COLO668 (cell line): ENCODE measurements around the gene CFAP54.
"Not testable (repeated sequence)": the region's sequence is repeated elsewhere in the genome, so short reads cannot be mapped to it uniquely, and the experiment has no call there.

ENCODE experiments used
- DNase-seq: peaks from one replicate; lab custom pipeline; 2025; ENCODE audit not compliant: unreplicated experiment; lab: John Stamatoyannopoulos, UW

Gene CFAP54, protein sequence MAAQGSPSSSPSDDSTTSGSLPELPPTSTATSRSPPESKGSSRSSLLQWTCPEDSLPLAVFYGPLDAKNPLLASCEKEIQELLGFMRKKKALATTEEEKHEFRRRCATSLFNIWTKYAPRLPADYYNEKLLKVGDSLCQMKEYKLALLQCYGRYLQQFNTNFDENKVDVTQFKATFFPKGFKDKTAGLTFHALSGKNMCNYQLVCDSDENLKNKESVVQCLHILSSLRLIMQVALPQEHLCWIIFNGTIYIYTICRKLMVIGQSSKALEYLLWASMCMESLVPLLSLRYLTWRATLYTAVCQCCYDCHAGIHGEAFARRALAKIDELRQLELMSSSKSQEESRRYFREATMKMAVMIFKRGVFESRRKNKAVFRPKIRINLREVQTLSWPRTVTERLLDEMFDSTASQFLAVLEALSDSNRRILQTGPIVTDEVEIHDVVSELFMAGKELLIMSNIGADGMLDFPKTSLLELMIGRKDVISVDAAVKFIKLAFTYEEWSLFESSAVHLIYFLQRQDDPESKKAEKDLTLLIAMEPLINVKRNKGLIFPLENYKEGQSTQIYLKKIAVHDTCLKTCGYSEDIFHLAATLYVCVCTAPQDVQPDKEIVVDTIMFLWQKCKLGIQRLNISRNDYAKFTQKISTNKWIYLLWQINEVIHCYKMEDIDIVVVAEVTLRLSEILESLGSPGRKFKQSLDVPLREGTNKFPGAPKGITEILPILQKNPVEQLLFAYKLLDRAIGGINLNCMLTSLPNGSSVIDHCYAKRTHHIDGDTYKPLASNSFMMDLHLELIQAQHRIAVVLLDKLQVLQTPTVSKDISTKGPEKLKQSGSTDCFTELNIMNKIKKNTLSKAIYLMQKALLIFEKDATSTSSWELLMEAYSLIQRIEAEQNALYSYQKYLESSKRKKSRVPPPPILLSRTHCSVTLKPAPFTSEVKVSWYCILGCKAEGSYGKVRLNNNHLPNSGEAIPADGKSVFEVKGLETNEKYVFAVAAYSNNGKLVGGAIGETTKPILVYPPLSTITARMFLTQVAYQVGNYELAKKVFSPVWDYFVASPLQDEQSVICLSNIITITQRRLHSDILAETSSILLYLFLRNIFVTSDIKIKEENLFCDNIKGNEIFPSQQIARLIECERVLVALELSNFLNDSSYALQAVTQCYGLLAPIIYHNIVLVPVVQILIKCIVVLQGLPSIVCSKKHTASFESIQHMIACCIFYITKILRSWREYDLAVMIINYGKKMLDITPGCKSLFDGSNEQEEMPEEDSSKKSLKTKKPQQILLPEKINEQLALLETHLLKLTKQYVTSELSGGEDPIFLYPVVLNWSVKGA (N-terminal part only)

DNA sequence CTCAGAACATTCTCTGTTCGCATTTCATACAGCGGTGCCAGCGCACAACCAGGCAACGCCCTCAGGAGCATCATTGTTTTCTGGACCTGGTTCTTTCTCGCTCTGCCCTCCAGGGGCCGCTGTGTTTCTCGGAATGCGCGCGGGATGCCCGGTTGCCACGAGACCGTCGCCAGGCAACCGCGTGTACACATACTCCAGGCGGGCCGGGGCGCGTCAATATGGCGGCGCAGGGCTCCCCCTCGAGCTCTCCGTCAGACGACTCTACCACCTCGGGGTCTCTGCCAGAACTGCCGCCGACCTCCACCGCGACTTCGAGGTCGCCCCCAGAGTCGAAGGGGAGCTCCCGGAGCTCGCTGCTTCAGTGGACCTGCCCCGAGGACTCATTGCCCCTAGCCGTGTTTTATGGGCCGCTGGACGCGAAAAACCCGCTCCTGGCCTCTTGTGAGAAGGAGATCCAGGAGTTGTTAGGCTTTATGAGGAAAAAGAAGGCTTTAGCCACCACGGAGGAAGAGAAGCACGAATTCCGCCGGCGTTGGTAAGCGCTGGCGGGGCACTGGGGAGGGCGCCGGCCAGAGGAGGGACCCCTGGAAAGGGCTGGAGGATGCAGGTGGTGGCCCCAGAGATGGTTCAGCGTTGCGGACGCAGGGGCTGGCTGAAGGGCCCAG lies at the start of gene CFAP54:
Gene CFAP54 (plus strand): TSS at position 186 of the 665 bp plus-strand sequence. CDS start 33 bp downstream, at position 219.
- DNase-seq = peak; percentile 99

DNA sequence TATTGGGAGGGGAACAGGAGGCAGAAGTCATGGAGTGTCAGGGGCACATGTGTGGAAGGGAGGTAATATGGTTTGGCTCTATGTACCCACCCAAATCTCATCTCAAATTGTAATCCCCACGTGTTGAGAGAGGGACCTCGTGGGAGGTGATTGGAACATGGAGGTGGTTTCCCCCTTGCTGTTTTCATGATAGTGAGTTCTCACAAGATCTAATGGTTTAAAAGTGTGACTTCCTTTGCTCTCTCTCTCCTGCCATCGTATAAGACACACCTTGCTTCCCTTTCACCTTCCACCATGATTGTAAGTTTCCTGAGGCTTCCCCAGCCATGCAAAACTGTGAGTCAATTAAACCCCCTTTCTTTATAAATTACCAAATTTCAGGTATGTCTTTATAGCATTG lies 47.6 kb upstream of the CFAP54 start:
- DNase-seq = no peak

- no peak for DNase-seq
Observed at GRCh38 chr12:96442906-96443305, 46.5 kb upstream of the CFAP54 start.

DNA sequence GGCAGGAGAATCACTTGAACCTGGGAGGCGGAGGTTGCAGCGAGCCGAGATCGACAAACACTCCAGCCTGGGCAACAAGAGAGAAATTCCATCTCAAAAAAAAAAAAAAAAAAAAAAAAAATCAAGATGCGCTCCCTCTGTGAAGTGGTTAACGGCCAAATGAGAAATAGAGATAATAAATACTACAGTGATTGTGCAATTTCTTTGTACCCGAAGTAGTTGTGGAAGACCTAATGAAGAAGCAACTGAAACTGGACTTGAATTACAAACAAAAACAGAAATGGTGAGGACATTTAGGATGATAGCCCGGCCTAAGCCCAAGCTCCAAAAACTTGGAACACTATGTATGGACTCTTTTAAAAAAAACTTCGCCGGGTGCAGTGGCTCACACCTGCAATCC lies 45.0 kb upstream of the CFAP54 start:
- DNase-seq = no peak

- no peak for DNase-seq
Observed at GRCh38 chr12:96445691-96446583, 43.4 kb upstream of the CFAP54 start.

GRCh38 chr12:96447256-96447655 lies 42.1 kb upstream of the CFAP54 start:
- DNase-seq = no peak

DNA sequence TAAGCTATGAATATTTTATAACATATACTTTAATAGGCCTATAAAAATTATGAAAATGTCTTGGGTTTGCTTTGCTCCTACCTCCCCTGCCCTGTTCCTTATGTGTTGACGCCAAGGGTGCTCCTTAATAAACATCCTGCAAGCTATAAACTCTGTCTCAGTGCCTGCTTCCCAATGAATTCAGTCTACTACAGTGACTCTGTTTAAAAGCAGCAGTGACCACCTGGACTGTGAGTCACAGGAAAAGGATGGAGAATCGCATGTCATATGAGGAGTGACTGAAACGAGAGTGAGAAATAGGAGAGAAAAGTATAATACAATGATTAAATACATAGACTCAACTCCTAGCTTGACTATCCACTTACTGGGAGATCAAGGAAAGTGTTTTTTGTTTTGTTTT lies 41.1 kb upstream of the CFAP54 start:
- no peak for DNase-seq

- DNase-seq = no peak
Observed at GRCh38 chr12:96452261-96452922, 37.0 kb upstream of the CFAP54 start.

- DNase-seq = no peak
Observed at GRCh38 chr12:96454396-96454795, 35.0 kb upstream of the CFAP54 start.

DNA sequence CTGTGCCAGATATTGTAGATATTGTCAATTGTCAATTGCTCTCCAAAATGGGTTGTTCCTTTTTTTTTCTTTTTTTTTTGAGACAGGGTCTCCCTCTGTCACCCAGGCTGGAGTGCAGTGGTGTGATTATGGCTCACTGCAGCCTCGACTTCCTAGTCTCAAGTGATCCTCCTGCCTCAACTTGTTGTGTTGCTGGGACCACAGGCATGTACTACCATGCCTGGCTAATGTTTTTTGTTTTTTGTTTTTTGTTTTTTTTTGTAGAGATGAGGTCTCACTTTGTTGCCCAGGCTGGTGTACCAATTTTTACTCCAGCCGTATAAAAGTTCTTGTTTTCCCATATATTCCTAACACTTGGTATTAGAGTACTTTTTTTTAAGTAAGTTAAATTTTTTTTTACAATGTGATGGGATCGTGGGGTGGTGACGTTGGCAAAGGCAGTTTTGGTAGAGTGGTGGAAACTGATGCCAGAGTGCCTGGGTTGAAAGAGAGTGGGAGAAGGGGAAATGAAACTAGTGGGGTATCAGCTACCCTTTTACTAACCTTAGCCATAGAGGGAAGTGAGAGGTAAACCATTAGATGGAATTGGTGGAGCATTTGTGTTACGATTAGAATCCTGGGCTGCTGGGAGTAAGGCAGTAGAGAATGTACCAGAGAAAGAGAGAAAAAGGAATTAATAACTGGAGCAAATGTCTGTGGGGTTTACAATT lies 33.0 kb upstream of the CFAP54 start:
- DNase-seq = no peak

- peak; percentile 16 for DNase-seq
Observed at GRCh38 chr12:96457191-96457930, 32.0 kb upstream of the CFAP54 start.

GRCh38 chr12:96459281-96459680 lies 30.1 kb upstream of the CFAP54 start:
- not testable (repeated sequence) for DNase-seq

DNA sequence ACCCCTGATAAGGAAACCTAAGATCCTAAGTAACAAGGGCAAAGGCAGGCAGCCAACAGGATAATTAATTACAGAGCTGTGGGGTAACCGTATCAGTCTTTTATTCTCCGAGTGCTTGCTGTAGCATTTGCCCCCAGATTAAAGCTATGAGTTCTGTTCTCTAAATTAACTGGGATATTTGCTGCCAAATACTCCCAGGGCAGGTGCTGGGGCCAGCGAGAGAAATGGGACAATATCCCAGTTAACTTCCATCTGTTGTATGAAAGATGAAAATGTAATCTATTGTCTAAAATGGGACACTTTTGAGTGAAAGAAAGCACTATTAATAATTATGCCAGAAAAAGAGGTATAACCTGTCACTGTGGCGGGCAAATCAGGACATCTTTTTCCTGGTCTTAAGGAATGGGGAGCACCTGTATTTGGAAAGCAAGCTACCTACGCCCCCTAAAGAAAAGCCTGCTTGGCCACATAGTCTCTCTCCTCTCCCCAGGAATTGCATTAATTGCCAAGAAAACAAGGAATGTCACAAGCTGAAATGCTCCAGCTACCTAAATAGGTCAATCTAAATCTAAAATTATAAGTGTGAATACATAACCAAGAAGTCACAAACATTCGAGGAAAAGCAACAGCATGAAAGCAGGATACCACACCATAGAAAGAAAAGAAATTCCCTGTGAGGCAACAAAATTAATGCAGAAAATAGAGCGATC lies 26.7 kb upstream of the CFAP54 start:
- DNase-seq = no peak

DNA sequence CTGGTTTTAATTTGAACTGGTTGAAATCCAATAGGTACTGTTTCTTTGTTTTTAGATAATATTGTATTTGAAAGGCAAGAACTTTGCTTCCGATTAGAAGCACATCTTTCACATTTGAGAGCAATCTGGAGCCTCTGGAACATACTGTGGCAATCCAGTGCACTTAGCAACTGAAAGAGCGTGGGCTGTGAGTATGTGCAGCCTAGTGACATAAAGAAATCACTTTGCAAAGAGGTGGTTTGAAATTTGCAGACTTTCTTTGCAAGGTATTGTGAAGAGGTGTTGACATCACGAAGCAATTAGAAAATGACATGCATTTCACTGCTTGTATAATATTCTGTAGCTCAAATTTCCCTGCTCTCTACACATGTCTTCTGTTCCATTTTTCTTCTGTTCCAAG lies 23.5 kb upstream of the CFAP54 start:
- DNase-seq = no peak

- peak; percentile 39 for DNase-seq
Observed at GRCh38 chr12:96466939-96467751, 22.2 kb upstream of the CFAP54 start.

GRCh38 chr12:96471368-96472050 lies 17.9 kb upstream of the CFAP54 start:
- no peak for DNase-seq
